ENCODE measurements around the gene CHRM2.

CHRM2 gene

DNA sequence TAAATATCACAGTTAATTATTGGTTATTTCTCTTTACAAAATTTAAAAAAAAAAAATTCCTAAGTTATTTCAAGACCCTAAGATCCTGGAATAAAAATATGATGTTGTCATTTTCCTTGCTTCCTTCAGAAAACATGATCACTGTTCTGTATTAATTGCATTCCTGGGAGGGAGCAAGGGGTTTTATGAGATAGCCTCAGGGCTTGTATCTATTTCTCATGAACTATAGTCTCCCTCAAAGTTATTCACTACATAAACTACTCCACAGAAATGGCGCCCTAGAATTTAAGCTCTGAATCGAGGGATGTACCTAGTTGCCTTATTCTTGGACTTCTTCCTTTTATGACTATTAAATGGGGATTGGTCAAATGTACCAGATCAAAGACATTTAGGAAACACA is 170.3 kb downstream of the CHRM2 start:
- DNase-seq = no peak

DNA sequence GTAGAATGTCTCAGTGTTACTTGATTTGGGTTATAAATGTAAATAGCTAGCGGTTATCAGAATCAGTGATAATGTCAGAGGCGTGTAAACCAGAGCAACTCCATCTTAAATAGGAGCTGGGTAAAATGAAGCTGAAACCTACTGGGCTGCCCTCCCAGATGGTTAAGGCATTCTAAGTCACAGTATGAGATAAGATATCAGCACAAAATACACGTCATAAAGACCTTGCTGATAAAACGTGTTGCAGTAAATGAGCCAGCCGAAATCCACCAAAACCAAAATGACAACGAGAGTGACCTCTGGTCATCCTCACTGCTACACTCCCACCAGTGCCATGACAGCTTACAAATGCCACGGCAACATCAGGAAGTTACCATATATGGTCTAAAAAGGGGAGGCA is 172.3 kb downstream of the CHRM2 start:
- DNase-seq = no peak

DNA sequence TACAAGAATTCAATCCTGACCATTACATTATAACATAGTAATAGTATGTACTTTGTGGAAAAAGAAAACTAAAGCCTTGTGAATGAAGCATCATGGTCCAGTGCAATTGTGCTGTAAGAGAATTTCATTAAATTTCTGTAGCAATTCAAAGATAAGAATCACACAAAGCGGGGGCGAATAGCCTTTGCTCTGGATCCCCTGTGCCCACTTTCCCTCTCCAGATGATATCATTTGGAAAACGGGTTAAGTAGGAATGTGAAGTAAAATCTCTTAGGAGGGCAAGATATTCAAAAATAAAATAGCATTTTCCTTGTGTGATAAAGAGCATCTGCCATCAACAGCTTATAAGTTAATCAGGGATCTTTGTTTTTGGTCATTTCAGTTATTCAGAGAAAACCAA is 177.1 kb downstream of the CHRM2 start:
- no peak for DNase-seq

DNA sequence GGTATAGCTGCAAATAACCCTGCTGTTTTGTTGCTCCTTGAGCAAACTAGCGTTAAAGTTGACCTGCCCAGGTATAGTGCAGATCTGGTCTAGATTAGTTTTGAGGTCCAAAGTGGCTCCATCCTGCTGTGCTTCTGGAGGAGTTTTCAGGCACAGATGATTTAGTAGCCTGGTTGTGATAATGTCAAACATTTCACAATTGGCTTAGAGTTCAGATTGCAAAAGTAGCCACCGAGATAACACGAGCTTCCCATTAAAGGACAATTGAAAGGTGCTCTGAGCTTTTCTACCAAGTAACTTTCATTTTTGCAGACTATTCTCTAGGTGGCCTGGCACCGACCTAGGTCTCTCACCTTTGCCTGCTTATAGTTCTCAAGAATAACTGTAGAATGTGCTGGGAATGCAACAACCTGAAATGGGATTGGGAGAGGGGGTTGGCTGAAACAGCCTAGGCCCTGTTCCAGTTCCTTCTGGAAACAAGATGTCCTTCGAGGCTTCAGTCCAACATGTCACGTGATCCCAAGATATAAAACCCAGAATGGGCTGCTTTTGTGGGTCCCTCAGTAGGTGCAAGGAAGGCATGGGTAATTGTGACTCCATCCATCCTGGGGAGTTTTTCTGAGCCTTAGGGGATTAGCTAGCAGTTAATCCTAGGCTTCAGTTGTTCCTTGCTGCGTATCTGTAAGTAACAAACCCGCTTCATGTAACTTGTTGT is 201.0 kb downstream of the CHRM2 start:
- no peak for DNase-seq
